C4-2B (cell line): ENCODE data around the gene PUS3.

ENCODE experiments used
- CTCF ChIP-seq: fragments of 450-650 bp; conservative IDR thresholded peaks from 2 replicates; pipeline ENCODE4 v1.5.1; 2017; ENCODE audit warnings: mild to moderate bottlenecking
- ZFX ChIP-seq: fragments of 450-650 bp; IDR thresholded peaks from 2 replicates; pipeline ENCODE4 v1.6.1; 2017

GRCh38 chr11:125952559-125952958 lies 49.6 kb upstream of the PUS3 start:
- TF ChIP-seq CTCF (no peak), ZFX (no peak)
